Mucosa of descending colon (tissue), 3 donors: Measurements from ENCODE around the gene CETP. TPM values are rescaled to one million over a fixed set of nuclear protein-coding genes. Genes with fewer than 3 reads are reported as not detected.
"Not testable (repeated sequence)": the region's sequence is repeated elsewhere in the genome, so short reads cannot be mapped to it uniquely, and the experiment has no call there.

Experiments
- ATAC-seq: fragments of 200-7000 bp; cut with Tn5 transposase; one replicate; pipeline ENCODE4 v1.9.1; 2020; ENCODE audit warnings: mild to moderate bottlenecking, moderate library complexity
- DNase-seq, 3 donors: peaks; one replicate each; pipeline ENCODE4 v3.0.0-alpha.2; 2020
- H3K36me3 ChIP-seq: fragments of 200-600 bp; one replicate; pipeline ENCODE4 v1.8.0; 2021; ENCODE audit warnings: low read depth, mild to moderate bottlenecking
- H3K4me1 ChIP-seq: fragments of 200-600 bp; one replicate; pipeline ENCODE4 v1.8.0; 2021; ENCODE audit warnings: low read depth, mild to moderate bottlenecking
- H3K4me3 ChIP-seq: fragments of 200-600 bp; one replicate; pipeline ENCODE4 v1.8.0; 2021; ENCODE audit warnings: mild to moderate bottlenecking
- H3K9me3 ChIP-seq: fragments of 200-600 bp; one replicate; pipeline ENCODE4 v1.8.0; 2021; ENCODE audit warnings: mild to moderate bottlenecking
- intact Hi-C, 2 donors: fragments of 100-400 bp; cut with DNase I in 1 of 2; cut with micrococcal nuclease in 1 of 2; formaldehyde crosslinking; loops; one replicate each; pipeline versions ENCODE4 v1.11.0 to v1.11.1; 2022; cut with DNase I, micrococcal nuclease
- total RNA-seq, 3 donors: library from RNA; stranded (reverse); fragmentation: NEBNext Ultra II Directional in 2 of 3; extraction: Animal tissue kit (Norgen Biotek cat#: 25700) in 2 of 3; gene quantifications; one replicate each; pipeline versions ENCODE4 v1.2.1 to v1.2.4, GENCODE V29; 2021 to 2023
- TF ChIP-seq, protein P1 (sequence below): fragments of 200-600 bp; IDR thresholded peaks from one replicate; pipeline ENCODE4 v1.8.0; 2022; ENCODE audit warnings: antibody characterized with exemption, mild to moderate bottlenecking
- donor health status: DM: no; HTN: no; CAD: no; lungs with moderate emphysema.
- donor health status: DM: no; HTN: no; CAD: no.
- donor health status: DM: no; HTN: yes; CAD: no.

The CETP gene
- total RNA-seq, 3 donors from 2014 or later: 0.22 to 0.35 TPM; not detected in 1

DNA sequence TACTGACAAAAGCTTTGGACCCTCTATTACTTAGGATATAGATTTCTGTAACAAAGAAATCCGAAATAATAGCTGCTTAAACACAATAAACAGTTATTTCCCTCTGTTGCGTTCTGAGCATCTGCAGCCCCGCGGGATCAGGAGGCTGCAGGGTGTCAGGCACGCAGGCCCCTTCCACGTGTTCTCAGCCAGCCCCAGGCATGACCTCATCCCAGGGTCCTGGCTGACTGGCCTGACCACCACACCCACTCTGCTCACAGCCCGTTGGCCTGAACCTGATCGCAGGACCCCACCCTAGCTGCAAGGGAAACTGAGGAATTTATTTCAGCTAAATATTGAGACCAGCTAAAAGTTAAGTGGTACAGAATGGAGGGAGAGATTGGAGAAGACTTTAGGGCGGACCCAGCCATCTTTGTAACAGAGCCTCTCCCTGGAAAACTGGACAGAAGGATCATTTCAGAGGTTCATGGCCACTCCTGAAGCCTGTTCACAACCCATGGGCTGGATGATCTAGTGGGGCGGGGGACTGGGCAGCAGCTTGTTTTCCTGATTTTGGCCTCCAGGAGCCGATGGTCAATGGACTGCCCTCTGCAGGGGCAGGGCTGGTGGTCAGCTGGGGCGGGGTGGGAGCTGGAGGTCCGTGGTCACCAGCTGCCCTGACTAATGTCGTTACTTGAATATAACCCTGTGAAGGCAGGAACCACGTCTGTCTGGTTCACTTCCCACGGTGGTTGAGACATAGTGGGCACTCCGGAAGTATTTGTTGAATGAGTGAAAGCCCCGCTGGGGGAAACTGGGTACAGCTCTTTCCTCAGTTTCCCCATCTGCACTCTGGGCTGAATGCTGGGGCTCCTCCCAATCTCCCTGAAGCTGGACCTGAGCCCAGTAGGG lies 10.9 kb downstream of the CETP start:
- intact Hi-C loops: no loop called here
- no peaks in the 10 kb centered on the region for H3K9me3 ChIP-seq
- H3K4me1 ChIP-seq: no peaks in the 10 kb centered on the region
- DNase-seq (no peak), ATAC-seq (no peak)
- no peaks in the 10 kb centered on the region for H3K36me3 ChIP-seq
- TF ChIP-seq, protein P1, sequence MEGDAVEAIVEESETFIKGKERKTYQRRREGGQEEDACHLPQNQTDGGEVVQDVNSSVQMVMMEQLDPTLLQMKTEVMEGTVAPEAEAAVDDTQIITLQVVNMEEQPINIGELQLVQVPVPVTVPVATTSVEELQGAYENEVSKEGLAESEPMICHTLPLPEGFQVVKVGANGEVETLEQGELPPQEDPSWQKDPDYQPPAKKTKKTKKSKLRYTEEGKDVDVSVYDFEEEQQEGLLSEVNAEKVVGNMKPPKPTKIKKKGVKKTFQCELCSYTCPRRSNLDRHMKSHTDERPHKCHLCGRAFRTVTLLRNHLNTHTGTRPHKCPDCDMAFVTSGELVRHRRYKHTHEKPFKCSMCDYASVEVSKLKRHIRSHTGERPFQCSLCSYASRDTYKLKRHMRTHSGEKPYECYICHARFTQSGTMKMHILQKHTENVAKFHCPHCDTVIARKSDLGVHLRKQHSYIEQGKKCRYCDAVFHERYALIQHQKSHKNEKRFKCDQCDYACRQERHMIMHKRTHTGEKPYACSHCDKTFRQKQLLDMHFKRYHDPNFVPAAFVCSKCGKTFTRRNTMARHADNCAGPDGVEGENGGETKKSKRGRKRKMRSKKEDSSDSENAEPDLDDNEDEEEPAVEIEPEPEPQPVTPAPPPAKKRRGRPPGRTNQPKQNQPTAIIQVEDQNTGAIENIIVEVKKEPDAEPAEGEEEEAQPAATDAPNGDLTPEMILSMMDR: no peak
- no peak overlapping the region for H3K4me3 ChIP-seq

DNA sequence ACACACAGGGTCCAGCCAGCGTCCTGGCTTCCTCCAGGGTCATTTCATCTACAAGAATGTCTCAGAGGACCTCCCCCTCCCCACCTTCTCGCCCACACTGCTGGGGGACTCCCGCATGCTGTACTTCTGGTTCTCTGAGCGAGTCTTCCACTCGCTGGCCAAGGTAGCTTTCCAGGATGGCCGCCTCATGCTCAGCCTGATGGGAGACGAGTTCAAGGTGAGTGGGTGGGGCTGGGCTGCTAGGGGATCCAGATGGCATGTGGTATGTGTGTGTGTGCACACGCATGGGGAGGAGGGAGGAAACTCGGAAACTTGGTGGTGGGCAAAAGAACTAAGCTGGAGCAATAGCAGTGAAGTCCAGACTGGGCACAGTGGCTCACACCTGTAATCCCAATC lies 11.5 kb downstream of the CETP start:
- no peak overlapping the region for H3K4me3 ChIP-seq
- ATAC-seq (no peak), DNase-seq (no peak)
- H3K9me3 ChIP-seq: no peaks in the 10 kb centered on the region
- intact Hi-C loops: no loop called here
- H3K4me1 ChIP-seq: no peaks in the 10 kb centered on the region
- TF ChIP-seq, protein P1: no peak
- H3K36me3 ChIP-seq: no peaks in the 10 kb centered on the region

DNA sequence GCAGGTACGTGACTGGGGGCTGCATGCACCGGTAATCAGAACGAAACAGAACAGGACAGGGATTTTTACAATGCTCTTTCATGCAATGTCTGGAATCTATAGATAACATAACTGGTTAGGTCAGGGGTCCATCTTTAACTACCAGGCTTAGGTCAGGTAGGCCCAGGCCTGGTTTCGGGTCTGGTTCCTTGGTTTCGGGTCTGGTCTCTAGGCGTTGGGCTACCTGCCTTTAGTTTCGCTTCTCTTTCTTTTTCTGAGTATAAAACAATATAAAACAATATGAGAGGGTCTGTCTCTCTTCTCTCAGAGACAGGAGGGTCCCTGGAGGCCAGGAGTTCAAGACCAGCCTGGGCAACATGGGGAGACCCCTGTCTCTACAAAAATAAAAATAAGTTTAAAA lies 12.1 kb downstream of the CETP start:
- H3K4me3 ChIP-seq, H3K36me3 ChIP-seq, ATAC-seq, DNase-seq, H3K9me3 ChIP-seq, intact Hi-C loops, H3K4me1 ChIP-seq: not testable (repeated sequence)

DNA sequence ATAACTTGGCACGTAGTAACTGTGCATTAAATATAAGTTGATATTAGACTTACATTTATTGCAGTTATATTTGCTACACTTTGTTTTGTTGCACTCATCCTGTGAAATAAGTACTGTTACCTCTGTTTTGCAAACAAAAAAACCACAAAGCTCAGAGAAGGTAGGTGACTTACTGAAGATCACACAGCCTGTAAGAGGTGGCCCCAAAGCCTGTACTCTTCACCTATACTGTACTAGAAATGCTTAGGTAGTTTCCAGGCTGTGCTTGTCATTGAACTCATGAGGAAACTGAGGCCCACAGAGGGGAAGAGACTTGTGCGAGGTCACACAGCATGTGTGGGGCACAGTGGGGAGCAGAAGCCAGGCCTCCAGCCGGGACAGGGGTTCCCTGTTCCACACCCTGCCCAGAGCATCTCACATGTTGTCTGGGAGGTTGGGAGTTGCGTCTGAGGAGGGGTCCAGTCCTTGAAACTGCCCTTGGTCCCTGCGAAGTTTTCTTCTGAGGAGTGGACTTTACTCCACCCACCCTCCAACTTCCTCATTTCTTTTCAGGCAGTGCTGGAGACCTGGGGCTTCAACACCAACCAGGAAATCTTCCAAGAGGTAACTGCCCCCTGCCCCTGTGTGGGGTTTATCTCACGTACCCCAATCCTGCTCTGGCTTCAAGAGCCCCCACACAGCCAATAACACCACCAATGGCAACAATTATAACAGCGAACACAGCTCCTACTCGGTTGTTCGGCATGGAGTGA lies 13.0 kb downstream of the CETP start:
- TF ChIP-seq, protein P1: no peak
- ATAC-seq: no peak
- DNase-seq: no peak
- Histone ChIP-seq H3K4me3 (no peak overlapping the region), H3K9me3 (no peaks in the 10 kb centered on the region), H3K4me1 (no peaks in the 10 kb centered on the region), H3K36me3 (no peaks in the 10 kb centered on the region)
- intact Hi-C loops: no loop called here

DNA sequence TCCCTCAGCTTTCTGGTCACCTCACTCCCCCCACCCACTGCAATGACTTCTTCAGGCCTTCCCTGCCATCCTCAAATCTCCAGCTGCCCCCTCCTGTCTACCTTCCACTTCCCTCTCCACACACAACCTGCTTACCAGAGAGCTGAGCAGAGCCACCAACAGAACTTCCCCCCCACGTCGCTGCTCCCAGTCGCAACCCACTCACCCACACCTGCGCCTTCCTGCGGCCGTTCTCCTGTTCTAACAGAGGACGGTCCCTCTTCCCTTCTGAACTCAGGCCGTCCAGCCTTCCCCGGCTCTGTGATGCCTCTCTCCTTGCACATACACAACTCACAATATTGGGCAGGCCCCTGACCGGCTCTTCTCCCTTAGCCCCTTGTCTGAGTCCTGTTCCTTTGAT lies 14.0 kb downstream of the CETP start:
- intact Hi-C loops: no loop called here
- DNase-seq: no peak

More for the DNA sequence above, 14.0 kb downstream of the CETP start:
- no peak for ATAC-seq
- Histone ChIP-seq H3K4me3 (no peak overlapping the region), H3K4me1 (no peaks in the 10 kb centered on the region), H3K9me3 (no peaks in the 10 kb centered on the region), H3K36me3 (no peaks in the 10 kb centered on the region)
- TF ChIP-seq, protein P1: no peak
